ENCODE measurements around the gene SIN3A. TPM values are rescaled to one million over a fixed set of nuclear protein-coding genes. Genes with fewer than 3 reads are reported as not detected.

The SIN3A gene
- total and polyA plus RNA-seq, 9 of the 15 experiments (the other 6 are each of a cell fraction or from before 2014, with no cell fraction given): 11.1 to 70.3 (median 25.3) TPM

GRCh38 chr15:75347222-75348033, 104.1 kb downstream of the SIN3A start (continued):
- TF ChIP-seq JUND (IDR thresholded peaks at IDR 0.05; ENCODE audit: borderline replicate concordance, low read depth, low read length): no peak
- TF ChIP-seq JUND (tag; IDR thresholded peaks at IDR 0.05; ENCODE audit: borderline replicate concordance, low read depth, low read length): no peak
- TF ChIP-seq MXI1 (IDR thresholded peaks at IDR 0.05; ENCODE audit: low read depth, low read length): no peak
- TF ChIP-seq ZEB2 (IDR thresholded peaks at IDR 0.05): no peak
- 0 out of 2 replicates have a peak, but pooled peaks have one; percentile 43 for TF ChIP-seq ZC3H11A (IDR thresholded peaks at IDR 0.05; ENCODE audit: low read depth, low read length)
- TF ChIP-seq ARHGAP35 (IDR thresholded peaks at IDR 0.05; ENCODE audit: partially characterized antibody): no peak
- TF ChIP-seq KHSRP (IDR thresholded peaks at IDR 0.05): no peak
- no peak for TF ChIP-seq SMARCA4 (IDR thresholded peaks at IDR 0.05)
- TF ChIP-seq NR2C1 (IDR thresholded peaks at IDR 0.05): no peak
- no peak for TF ChIP-seq NR2C1 (tag; IDR thresholded peaks at IDR 0.05)
- TF ChIP-seq ZFPM2 (CRISPR knock-in tag; IDR thresholded peaks at IDR 0.05): no peak
- TF ChIP-seq ZNF316 (IDR thresholded peaks at IDR 0.05): no peak
- TF ChIP-seq TEAD1 (CRISPR knock-in tag; IDR thresholded peaks at IDR 0.05): no peak
- TF ChIP-seq ZNF609 (CRISPR knock-in tag; IDR thresholded peaks at IDR 0.05; ENCODE audit: borderline replicate concordance): 0 out of 2 replicates have a peak, but pooled peaks have one; percentile 48
- TF ChIP-seq ZNF584 (CRISPR knock-in tag; IDR thresholded peaks at IDR 0.05; ENCODE audit: low read depth): no peak
- no peak for TF ChIP-seq ZNF695 (CRISPR knock-in tag; IDR thresholded peaks at IDR 0.05)
- no peak for TF ChIP-seq ZBTB34 (CRISPR knock-in tag; IDR thresholded peaks at IDR 0.05)
- no peak for TF ChIP-seq RBM15 (IDR thresholded peaks at IDR 0.05; ENCODE audit: insufficient read depth, low read length)
- no peak for TF ChIP-seq MIER1 (IDR thresholded peaks at IDR 0.05; ENCODE audit: low read depth)
- peak; percentile 25; the same call in 1 of the 2 replicates for TF ChIP-seq KLF1 (tag; IDR thresholded peaks at IDR 0.05)
- TF ChIP-seq GMEB1 (CRISPR knock-in tag; IDR thresholded peaks at IDR 0.05): no peak
- TF ChIP-seq ZNF174 (CRISPR knock-in tag; IDR thresholded peaks at IDR 0.05): no peak

Data from K562 (cell line).